Stimulated activated CD8-positive, alpha-beta memory T cell treated with anti-CD3 and anti-CD28 coated beads, Interleukin-12 subunit alpha, Interleukin-12 subunit beta, amount 100 ng/mL, for 24 hours (primary cell): Measurements from ENCODE around the gene PRR5L.

Source experiments
- DNase-seq: peaks from one replicate; pipeline ENCODE4 v3.0.0-alpha.2; 2020; ENCODE audit errors: extremely low read depth

Gene PRR5L

DNA sequence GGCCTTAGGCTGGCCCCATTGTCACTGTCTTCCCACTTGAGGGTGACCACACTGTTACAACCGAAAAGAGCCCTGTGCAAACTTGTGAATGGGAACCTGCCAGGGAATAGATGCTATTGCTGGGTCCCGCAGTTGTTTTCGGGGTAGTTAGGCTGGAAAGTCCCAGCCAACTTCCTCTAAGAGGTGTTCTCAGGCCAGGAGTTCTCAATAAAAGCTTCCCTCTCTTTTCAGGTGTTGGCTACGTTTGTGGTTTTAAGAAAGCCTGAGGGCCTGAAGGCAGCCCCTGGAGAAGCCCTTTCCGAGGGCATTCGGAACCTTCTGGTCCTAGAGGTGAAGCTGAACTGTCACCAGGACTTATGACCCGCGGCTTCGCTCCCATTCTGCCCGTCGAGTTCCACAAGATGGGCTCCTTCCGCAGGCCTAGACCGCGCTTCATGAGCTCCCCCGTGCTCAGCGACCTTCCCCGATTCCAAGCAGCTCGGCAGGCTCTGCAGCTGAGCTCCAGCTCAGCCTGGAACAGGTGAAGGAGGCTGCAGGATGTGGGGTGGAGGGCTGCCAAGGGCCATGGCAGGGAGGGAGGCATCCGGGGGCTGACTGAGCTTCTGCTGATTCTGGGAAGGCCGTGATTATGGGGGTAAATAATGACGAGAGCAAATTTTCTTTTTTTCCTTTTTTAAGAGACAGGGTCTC lies 104.8 kb downstream of the PRR5L start:
- DNase-seq: no peak

DNA sequence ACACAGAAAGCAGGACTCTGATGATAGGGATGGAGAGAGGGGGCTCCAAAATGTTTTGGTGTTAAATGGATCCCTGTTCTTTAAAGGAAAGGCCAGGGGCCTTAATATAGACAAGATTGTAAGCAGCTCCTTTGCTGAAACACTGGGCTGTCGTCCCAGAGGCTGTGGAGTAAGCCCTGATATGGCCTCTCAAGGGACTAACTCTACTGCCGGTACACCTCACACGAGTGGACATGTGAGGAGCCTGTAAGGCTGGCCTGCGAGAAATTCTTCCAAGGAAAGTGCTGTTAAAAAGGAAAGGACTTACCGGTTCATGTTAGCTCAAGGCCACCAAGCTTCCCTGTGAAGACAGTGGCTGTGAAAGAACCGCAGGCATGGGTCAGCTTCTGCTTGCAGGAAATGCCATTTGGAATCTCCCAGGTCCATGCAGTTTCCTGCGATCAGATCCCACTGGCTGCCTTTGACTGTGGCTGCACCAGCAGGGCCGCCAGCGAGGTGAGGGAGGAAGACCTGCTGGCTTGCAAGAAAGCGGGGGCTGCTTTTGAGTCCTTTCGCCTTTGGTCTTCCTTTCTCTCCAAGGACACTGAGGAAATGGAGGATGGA lies 106.6 kb downstream of the PRR5L start:
- no peak for DNase-seq

DNA sequence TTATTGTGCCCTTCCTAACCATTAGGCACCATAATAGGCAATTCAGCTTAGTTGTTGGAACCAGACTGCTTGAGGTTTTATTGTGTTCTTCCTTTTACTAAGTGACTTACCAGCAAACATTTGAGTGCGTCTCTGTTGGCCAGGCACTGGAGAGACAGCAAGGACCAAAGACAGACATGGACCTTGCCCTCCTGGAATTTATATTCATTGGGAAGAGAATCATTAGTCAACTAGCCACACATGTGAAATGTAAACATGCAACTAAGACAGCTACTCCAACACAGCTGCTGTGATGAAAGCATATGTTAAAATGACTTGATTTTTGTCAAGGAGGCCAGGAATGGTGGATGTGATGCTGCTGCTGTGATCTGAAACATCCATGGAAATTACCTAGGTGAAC lies 107.6 kb downstream of the PRR5L start:
- DNase-seq: no peak

DNA sequence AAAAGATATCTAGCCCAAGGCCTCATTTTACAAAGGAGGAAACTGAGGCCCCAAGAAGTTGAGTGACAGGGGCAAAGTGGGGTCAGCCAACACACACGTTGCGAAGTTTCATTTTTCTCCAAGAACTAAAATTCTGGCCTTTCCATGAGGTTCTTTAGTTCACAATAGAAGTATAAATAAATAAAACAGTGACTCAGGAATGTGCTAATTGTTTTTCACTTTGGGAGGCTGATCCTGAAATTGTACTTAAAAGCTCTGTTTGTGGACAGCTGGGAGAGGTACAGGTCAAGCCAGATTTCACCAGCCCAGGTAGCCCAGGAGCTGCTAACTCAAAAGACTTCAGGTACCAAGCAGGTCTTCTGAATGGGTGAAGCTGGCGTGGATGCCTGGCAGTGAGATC lies 108.7 kb downstream of the PRR5L start:
- DNase-seq: no peak

DNA sequence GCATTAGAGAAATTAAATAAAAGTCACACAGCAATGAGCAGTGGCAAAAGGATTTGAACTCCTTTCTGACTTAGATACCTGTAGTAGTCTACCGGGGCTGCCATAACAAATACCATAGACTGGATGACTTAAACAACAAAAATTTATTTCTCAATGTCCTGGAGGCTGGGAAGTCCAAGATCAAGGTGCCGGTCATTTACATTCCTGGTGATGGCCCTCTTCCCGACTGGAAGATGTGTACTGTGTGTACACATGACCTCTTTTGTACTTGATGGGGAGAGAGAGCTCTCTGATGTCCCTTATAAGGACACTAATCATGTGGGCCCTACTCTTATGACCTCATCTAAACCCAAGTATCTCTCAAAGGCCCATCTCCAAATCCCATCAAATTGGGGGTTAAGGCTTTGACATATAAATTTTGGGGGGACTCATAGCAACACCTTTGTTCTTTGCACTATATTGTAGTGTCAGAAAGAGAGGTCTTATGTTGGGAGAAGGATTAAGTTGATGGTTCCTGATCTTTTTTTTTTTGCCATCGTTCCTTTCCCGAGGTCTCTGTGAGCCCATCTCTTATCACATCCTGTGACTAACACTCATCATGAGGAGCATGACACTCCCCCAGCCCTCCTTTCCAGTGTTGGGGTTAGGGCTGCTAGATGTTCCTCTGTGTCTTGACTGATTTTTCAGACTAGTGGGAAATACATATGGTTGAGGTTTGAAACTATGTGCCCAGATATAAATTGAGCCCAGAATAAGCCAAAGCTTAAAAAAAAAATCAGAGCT lies 109.7 kb downstream of the PRR5L start:
- no peak for DNase-seq

DNA sequence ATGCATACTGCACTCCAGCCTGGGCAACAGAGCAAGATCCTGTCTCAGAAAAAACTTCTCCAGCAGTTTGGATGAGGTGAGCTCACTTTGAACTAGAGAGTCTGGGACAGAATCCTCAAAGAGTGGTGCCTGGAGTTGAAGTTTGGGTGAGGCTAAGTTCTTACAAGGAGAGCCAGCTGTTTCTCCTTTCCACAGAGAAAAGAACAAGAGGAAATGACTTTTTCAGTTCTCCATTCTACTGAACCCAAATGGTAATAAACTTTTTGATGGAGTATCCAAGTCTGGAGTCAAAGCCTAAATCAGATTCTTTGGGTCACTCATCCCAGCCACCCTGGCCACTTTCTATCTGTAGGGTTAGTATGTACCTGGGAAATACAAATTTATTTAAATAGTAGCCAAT lies 111.3 kb downstream of the PRR5L start:
- no peak for DNase-seq

DNA sequence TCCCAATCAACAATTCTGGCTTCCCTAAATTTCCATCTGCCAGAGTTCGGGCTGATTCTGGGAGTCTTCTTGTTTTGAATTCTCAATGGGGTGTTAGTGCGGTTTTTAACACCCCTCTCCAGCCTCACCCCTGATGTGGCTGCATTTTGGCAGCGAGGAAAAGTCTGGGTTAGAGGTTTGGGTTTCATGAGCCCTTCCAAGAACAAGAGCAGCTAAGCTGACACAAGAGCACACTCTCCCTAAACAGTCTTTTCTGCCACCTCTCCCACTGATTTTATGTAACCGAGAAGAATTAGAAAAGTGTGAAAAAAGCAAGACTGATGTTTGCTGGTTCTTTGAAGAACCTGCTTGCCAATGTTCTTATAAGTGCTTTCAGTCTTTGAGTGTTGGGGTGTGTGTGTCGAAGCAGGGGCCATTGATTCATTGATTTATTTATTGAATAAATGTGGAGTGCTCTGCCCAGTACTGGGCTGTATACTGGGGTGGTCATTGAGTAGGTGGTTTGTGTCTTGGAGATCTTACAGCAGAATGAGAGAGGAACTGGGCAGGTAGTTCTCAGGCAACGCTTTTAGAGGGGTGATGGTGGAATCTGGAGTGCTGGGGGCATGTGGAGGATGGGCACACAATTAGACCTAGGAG lies 112.5 kb downstream of the PRR5L start:
- DNase-seq: no peak

DNA sequence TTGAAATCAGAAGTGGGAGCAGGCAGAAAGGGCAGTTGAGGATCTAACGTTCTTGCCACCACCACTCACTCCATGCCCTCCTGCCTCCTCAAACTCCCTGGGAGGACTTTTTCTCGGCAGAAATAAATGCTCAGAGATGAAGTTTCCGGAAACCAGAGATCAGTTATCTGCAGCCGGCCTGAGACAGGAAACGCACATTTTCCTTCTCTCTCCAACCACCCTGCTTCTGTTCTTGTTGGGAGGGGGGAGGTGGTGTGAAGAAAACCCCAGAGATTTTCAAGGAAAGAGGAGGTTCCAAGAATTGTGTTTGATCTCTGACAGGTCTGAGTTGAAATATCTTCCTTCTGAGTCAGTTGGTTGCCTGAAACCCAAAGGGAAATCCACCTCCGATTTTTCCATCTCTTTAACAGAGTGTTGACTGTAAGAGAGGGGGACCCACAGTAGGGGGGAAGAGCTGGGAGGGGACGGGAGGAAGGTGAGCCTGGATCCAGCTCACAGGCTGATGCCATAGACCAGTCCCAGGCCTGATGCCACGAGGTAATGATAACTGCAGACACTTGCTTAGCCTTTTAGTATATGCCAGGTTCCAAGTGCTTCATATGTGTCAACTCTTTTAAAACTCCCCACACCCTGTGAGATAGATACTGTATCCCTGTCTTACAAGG lies 113.2 kb downstream of the PRR5L start:
- no peak for DNase-seq

DNA sequence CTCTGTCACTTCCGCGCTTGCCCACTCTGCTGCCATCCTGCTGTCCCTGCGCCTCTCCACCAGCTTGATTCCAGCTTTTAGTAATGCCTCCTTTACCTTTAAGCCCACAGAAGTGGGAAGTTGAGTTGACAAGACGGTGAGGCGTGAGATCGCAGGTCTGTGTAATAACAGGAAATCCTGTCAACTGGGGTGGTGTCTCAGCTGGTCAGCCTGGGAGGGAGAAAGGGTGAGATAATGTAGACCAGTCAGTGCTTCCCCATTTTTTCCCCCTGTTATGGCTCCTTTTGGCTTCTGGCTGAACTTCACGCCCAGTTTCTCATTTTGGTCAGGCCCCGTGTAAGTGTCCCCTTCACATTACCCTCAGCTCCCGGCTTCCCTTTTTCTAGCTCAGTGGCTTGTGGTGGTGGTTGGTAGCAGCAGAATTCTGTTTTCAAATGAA lies 115.1 kb downstream of the PRR5L start:
- no peak for DNase-seq

DNA sequence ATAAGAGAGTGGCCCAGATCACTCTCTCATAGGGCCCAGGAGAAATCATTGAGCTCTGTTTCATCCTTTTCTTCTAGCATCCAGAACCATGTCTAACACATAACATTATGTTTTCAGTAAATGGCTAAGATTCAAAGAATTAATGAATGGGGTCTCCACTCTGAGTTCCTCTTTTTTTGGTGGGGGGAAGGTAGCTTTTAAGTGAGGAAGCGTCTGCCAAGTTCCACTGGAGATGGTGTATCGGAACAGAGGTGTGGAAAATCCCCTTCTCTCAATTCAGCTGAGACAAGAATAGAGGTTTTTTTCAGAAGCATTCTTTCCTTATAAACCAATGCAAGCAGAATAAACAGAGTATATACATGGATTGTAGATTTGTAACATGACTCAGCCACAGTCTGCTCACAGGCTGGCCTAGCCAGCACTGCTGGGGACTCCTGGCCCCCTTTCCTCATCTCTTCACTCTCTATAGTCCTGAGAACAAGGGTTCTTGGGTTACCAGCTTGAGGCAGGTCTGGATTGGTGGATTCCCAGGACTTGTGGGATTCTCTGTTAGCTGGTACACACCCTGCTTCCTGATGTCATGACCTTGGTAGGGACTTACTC lies 116.8 kb downstream of the PRR5L start:
- no peak for DNase-seq

DNA sequence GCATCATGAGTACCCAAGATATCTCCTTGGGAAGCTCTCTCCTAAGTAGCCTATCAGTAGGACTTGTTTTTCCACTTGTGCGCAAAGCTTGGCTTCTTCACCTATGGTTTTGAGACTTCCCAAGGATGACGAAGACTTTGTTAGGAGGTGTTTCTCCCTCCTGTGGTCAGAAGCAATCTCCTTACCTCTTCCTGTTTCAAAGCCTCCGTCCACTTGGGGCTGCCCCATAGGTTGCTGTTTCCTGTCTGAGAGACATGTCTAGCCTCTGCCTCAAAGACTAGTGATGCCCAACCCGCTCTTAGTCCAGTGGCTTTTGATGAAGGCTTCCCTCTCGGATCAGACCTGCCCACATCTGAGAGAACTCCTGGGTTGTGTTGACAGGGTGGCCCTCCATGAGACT lies 121.1 kb downstream of the PRR5L start:
- DNase-seq: no peak

DNA sequence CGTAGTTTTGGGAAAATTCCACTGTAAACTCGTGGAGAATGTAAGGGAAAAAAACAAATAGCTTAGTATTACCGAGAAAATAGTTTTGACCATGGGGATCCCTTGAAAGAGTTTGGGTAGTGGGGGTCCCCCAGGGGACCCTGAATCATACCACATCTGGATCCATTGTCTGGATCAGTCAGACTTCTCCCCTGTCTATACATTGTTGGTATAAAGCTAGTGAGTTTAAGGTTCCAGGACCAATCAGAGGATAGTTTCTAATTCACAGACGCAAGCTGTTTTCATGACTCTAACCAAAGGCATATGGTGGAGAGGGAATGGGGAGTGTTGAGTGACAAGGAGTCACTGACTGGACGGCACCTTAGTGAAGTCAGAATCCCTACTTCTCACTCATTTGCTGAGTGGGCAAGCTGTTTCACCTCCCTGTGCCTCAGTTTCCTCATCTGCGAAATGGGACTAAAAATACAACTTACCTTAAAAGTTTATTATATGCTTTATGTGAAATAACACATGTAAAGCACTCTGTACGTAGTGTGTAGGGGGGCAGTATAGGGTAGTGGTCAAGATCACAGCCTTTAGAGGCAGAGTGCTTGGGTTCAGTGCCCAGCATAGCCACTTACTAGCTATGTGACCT lies 123.8 kb downstream of the PRR5L start:
- DNase-seq: no peak

DNA sequence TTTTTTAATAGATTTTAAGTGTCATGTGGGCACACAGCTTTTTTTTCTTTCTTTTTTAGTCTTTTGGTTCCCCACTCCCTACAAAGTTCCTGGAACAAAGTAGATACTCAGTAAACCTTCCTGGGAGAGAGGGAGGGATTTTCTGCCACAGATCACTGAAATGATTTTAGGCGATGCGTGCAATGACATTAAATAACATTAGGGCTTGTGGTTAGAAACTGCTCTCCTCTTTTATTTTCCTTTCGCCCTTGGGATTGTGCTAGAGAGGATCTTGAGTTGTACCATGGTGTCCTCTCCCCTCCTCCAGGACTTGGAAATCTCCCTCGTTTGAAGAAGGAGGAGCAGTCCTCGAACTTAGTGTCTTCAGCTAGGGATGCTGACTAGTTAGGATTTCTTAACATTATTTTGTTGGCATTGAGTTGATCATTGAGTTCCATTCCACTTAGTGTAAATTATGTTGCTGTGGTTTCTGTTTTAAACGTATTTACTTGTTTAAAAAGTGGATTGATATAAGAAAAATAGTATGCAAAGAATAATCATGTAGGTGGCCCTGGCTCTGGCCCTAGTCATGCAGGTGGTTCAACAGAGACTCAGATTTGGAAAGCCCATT lies 125.6 kb downstream of the PRR5L start:
- DNase-seq: no peak

DNA sequence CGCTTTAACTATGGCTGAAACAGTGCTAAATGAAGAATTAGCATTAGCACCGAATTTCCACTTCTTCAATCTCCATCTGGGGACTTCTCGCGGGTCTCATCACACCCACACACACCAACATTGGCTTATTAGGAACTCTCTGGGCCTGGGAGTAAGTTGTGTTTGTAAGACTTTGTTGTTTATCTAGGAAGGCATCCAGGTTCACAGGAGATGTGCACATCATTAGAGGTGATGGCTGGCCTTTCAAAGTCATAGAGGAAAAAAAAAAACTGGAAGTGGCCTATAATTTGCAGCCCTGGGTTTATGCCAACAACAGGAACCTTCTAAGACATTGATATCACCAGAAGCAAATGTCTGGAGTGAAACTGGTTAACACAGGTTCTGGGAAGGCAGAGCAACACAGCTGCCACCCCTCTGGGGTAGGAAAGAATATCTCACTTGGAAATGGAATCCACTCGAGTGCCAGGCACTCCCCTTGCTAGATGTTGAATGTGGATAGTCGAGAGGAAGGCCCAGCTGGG lies 129.5 kb downstream of the PRR5L start:
- DNase-seq: no peak

DNA sequence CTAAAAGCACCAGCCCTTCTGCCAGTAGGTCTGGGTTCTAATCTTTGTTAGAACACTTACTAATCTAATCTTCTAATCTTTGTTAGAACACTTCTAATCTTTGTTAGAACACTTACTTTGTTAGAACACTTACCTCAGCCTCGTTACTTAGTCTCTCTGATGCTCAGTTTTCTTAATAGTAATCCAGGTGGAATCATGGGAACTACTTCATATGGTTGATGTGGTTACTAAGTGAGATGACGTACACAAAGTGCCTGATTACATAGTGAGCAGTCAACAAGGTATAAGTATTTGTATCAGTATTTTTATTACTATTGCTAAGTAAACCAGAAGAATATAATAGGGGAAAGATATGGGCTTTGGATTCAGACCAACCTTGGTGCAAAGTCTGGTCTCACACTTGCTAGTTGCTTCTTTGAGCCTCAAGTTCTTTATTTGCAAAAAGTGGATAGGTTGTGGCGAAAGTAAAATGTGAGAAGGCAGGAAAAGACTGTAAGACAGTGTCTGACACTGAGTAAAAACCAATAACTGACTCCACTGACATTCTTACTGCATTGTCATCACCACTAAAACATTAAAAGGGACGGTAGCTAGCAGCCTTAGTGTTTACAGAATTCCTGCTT lies 130.2 kb downstream of the PRR5L start:
- DNase-seq: no peak

DNA sequence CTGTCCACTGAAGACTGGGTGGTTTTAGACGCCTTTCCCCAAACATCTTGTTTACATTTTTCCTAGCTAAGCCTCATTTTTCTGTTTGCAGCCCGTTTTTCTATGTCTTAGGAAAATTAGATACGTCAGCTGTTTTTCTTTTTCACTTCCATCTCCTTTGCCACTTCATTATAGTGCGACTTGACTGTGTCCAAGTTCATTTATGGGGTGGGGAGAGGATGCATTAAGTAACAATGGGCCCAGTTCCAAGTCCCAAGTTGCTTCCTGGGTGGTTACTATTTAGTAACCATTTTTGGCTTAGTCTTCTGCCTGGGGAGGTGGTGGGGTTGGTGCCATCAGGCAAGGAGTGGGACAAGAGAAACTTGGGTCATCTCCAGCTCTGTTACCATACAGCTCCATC lies 131.0 kb downstream of the PRR5L start:
- no peak for DNase-seq

DNA sequence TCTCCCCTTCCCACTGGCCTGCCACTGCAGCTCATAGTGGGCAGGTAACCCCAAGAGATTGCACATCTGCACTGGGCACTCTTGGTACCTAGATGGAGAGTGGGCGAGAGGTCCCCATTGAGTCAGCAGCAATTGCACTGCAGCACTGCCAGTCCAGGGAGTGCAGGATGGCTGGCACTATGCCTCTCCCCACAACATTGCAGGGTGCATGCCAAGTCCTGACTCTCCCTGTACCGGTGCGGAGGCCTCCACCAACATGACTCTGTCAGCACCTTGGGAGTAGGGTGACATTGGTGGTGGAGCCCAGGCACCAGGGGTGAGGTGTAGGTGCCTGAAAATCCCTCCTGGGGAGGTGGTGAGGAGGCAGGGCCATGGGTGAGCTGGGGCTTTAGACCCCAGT lies 131.8 kb downstream of the PRR5L start:
- no peak for DNase-seq

DNA sequence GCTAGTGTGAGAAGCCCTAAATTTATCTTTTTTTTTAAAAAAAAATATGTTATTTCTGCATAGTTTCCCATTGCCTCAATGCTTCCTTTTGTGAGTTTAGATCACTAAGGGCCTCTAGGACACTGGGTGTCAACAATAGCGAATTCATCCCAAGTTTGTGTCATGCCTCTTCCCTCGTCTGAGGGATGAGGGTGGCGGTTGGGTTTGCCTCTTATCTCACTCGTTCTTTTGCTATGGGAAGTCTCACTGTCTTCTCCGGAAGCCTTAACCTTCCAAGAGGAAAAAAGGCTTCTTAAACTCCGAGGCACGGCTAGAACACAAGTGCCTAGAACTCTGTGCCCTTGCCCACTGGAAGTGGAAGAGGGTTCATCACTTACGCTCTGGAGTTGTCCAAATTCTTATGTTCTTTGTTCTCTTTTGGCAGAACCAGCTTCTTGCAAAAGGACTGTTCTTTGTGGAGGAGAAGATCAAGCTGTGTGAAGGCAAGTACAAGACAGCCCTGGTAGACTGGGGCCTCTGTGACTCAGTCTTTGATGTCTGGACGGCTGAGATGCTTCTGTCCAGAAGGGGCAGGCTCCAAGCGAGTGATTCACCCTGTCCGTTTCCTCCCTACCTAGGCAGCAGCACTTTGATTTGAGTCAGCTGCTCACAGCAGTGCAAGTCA lies 135.5 kb downstream of the PRR5L start:
- no peak for DNase-seq

DNA sequence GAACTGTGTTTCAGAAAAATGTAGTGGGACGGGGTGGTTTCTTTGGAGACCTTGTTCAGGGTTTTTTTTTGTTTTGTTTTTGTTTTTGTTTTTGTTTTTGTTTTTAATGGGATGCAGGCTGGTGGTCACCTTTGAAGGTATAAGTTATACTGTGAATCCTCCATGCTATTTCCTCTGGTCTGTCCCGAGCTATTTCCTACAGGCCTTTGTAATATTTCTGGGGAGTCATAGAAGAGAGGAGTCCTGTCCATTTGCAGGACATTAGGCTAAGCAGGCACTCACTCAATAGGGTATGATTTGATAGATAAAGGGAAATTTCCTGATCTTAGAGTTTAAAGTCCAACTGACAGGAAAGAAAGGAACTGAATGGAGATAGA lies 136.0 kb downstream of the PRR5L start:
- DNase-seq: no peak

DNA sequence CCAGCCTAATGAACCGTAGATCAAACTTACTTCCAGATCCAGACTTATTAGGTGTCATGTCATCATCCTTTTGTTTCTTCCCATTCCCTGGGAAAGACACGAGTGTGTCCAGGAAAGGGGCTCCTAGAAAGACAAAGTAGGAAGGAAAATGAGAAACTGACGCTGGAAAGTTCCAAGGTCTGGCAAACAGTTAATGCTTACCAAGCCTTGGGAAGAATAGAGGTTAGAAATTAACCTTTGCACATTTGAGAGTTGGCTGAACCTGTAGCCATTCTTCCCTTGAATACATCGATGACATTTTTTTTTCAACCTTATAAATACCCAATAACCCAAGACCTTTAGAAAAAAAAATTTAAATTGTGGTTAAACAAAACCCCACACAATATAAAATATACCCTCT lies 136.7 kb downstream of the PRR5L start:
- no peak for DNase-seq
